H1 (cell line): Measurements from ENCODE around the gene TMEM51. TPM values are rescaled to one million over a fixed set of nuclear protein-coding genes. Genes with fewer than 3 reads are reported as not detected.

Experiments used
- ASH2L ChIP-seq: fragments of 200-600, 300-600 bp; sonication (generic); IDR thresholded peaks from one replicate; pipeline ENCODE4 v1.7.1; 2017; ENCODE audit warnings: low read length
- ATF2 ChIP-seq: IDR thresholded peaks from 2 replicates; pipeline ENCODE4 v1.6.1; 2012; ENCODE audit warnings: low read length, inconsistent platforms
- CBX5 ChIP-seq: fragments of 300-800, 300-1000 bp; sonication (generic); IDR thresholded peaks from 2 replicates; pipeline ENCODE4 v1.7.1; 2016; ENCODE audit warnings: antibody characterized with exemption, low read length, low read depth
- CTBP2 ChIP-seq: IDR thresholded peaks from 2 replicates; pipeline ENCODE4 v1.7.0; 2011; ENCODE audit warnings: borderline replicate concordance, mild to moderate bottlenecking, moderate library complexity, mixed read lengths, low read length; ENCODE audit not compliant: insufficient read depth, insufficient read length
- JUN ChIP-seq: IDR thresholded peaks from 2 replicates; pipeline ENCODE4 v1.6.1; 2011; ENCODE audit warnings: low read depth, mild to moderate bottlenecking, improper control_type of control experiment, low read length
- JUND ChIP-seq: IDR thresholded peaks from 2 replicates; pipeline ENCODE4 v1.6.1; 2011; ENCODE audit warnings: mild to moderate bottlenecking, improper control_type of control experiment, low read length
- POU5F1 ChIP-seq: IDR thresholded peaks from 2 replicates; pipeline ENCODE4 v1.6.1; 2011; ENCODE audit warnings: low read depth, mild to moderate bottlenecking, low read length, moderate library complexity
- polyA plus RNA-seq, 7 experiments: library from polyadenylated mRNA; depleted of rRNA in 3 of 7; stranded (reverse) in 5 of 7; unstranded in 2 of 7; fragments of >200 nt in 5 of 7; fragments of 200-250 nt in 2 of 7; gene quantifications; 1 replicate in 5 of 7; 2 replicates in 1 of 7; 4 replicates in 1 of 7; pipeline versions ENCODE4 v1.2.1 to v1.2.3, GENCODE V29; 2011 to 2013; ENCODE audit warnings: missing spikeins in 2 of 7, mixed read lengths in 2 of 7
- total RNA-seq: library from RNA; stranded (reverse); fragmentation: NEBNext Ultra II Directional; extraction: Animal tissue kit (Norgen Biotek cat#: 25700); gene quantifications from 2 replicates; pipeline ENCODE4 v1.2.1, GENCODE V29; 2021

The TMEM51 gene
- total and polyA plus RNA-seq, 2 of the 8 experiments (the other 6 are each of a cell fraction or from before 2014, with no cell fraction given): 9.9 to 10.7 TPM

- TF ChIP-seq ATF2 (no peak), JUN (no peak), JUND (0 out of 2 replicates have a peak, but pooled peaks have one; percentile 21), CBX5 (no peak), POU5F1 (no peak), CTBP2 (no peak), ASH2L (no peak)
Measured at GRCh38 chr1:15186846-15187151, 33.3 kb downstream of the TMEM51 start (continued).
